ENCODE data around the gene TGIF2.

TGIF2 gene

GRCh38 chr20:36624944-36625324 lies 51.5 kb downstream of the TGIF2 start:
- no peak for DNase-seq
- H3K27ac ChIP-seq: no peak overlapping the region
- in situ Hi-C loops (cut with HindIII; ENCODE audit: low pct_ligation_motif_present, low sequenced_read_pairs): no loop called here
- no peaks in the 10 kb centered on the region for H3K27me3 ChIP-seq (replicated peaks)
- no peak overlapping the region for H3K4me3 ChIP-seq (ENCODE audit: low read depth, low read length)
- TF ChIP-seq CTCF (IDR thresholded peaks at IDR 0.05; ENCODE audit: low read depth, low read length, missing control alignments): no peak
- no peaks in the 10 kb centered on the region for H3K36me3 ChIP-seq (replicated peaks)

- Histone ChIP-seq H3K27ac (no peak overlapping the region), H3K36me3 (replicated peaks) (no peaks in the 10 kb centered on the region), H3K4me3 (ENCODE audit: low read depth, low read length) (no peak overlapping the region), H3K27me3 (replicated peaks) (no peaks in the 10 kb centered on the region)
- in situ Hi-C loops (cut with HindIII; ENCODE audit: low pct_ligation_motif_present, low sequenced_read_pairs): no loop called here
- no peak for TF ChIP-seq CTCF (IDR thresholded peaks at IDR 0.05; ENCODE audit: low read depth, low read length, missing control alignments)
- peak; percentile 22 for DNase-seq
Observed at GRCh38 chr20:36628076-36628475, 54.7 kb downstream of the TGIF2 start.

GRCh38 chr20:36629719-36630681 lies 56.6 kb downstream of the TGIF2 start:
- TF ChIP-seq CTCF (IDR thresholded peaks at IDR 0.05; ENCODE audit: low read depth, low read length, missing control alignments): no peak
- in situ Hi-C loops (cut with HindIII; ENCODE audit: low pct_ligation_motif_present, low sequenced_read_pairs): no loop called here
- peak; percentile 21 for DNase-seq
- no peaks in the 10 kb centered on the region for H3K36me3 ChIP-seq (replicated peaks)
- H3K27ac ChIP-seq: no peak overlapping the region
- H3K27me3 ChIP-seq (replicated peaks): no peaks in the 10 kb centered on the region
- no peak overlapping the region for H3K4me3 ChIP-seq (ENCODE audit: low read depth, low read length)

GRCh38 chr20:36631646-36632045 lies 58.2 kb downstream of the TGIF2 start:
- TF ChIP-seq CTCF (IDR thresholded peaks at IDR 0.05; ENCODE audit: low read depth, low read length, missing control alignments): no peak
- no peak overlapping the region for H3K27ac ChIP-seq
- no peak overlapping the region for H3K4me3 ChIP-seq (ENCODE audit: low read depth, low read length)
- no peak for DNase-seq
- no peaks in the 10 kb centered on the region for H3K36me3 ChIP-seq (replicated peaks)
- no peaks in the 10 kb centered on the region for H3K27me3 ChIP-seq (replicated peaks)
- in situ Hi-C loops (cut with HindIII; ENCODE audit: low pct_ligation_motif_present, low sequenced_read_pairs): no loop called here

GRCh38 chr20:36632147-36632486 lies 58.7 kb downstream of the TGIF2 start:
- H3K4me3 ChIP-seq (ENCODE audit: low read depth, low read length): no peak overlapping the region
- H3K27me3 ChIP-seq (replicated peaks): no peaks in the 10 kb centered on the region
- H3K27ac ChIP-seq: no peak overlapping the region
- TF ChIP-seq CTCF (IDR thresholded peaks at IDR 0.05; ENCODE audit: low read depth, low read length, missing control alignments): no peak
- DNase-seq: no peak
- in situ Hi-C loops (cut with HindIII; ENCODE audit: low pct_ligation_motif_present, low sequenced_read_pairs): no loop called here
- no peaks in the 10 kb centered on the region for H3K36me3 ChIP-seq (replicated peaks)

Measured in brain microvascular endothelial cell (primary cell).